ENCODE measurements around the gene FGG.
"Not testable (repeated sequence)": the region's sequence is repeated elsewhere in the genome, so short reads cannot be mapped to it uniquely, and the experiment has no call there.

The FGG gene

DNA sequence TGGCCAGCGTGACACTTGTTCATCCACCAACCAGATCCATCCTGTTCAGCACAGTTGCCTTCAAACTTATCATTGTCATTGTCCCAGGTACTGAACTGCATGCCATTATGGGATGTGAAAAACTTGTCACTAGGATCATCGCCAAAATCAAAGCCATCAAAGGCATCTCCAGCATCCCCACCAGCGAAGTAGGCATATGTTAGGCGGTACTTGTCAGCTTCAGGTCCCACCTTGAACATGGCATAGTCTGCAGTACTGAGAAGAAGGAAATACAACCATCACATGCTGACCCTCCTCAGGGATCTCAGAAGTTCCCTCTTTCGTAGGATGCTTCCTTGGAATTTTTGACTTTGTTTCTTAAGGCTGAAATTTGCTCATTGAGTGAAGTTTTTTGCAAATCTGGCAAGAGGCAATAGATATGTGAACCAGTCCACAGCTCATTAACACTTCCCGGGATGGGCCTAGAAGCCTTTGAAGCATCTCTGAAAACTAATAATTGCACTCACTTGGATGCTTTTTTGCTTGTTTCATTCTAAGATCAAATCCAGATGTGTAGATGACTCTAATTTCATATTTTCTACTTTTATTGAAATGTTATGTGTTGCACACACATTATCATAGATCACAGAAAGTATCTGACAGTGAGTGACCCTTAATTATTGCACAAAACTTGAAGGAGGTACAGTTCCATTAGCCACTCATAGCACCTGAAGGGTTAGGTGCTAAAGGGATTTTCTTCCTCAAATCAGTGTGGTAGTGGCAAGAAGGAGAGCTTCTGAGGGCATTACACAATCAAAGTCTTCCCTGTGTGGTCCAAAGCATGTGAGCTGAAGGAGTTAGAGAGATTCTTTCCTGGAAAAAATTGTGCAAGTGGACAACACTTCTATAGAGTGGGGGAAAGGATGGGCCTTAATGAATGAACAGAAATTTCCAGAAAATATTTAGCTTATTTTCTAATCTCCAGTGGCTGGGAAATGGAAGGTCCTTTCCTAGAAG, 5.4 kb downstream of the FGG start:
- FAIRE-seq (no peak), DNase-seq (ENCODE audit: insufficient read length, low spot score) (no peak)
- TF ChIP-seq, protein P1, sequence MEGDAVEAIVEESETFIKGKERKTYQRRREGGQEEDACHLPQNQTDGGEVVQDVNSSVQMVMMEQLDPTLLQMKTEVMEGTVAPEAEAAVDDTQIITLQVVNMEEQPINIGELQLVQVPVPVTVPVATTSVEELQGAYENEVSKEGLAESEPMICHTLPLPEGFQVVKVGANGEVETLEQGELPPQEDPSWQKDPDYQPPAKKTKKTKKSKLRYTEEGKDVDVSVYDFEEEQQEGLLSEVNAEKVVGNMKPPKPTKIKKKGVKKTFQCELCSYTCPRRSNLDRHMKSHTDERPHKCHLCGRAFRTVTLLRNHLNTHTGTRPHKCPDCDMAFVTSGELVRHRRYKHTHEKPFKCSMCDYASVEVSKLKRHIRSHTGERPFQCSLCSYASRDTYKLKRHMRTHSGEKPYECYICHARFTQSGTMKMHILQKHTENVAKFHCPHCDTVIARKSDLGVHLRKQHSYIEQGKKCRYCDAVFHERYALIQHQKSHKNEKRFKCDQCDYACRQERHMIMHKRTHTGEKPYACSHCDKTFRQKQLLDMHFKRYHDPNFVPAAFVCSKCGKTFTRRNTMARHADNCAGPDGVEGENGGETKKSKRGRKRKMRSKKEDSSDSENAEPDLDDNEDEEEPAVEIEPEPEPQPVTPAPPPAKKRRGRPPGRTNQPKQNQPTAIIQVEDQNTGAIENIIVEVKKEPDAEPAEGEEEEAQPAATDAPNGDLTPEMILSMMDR (IDR thresholded peaks at IDR 0.05; ENCODE audit: insufficient read depth, missing control alignments), result no peak

DNA sequence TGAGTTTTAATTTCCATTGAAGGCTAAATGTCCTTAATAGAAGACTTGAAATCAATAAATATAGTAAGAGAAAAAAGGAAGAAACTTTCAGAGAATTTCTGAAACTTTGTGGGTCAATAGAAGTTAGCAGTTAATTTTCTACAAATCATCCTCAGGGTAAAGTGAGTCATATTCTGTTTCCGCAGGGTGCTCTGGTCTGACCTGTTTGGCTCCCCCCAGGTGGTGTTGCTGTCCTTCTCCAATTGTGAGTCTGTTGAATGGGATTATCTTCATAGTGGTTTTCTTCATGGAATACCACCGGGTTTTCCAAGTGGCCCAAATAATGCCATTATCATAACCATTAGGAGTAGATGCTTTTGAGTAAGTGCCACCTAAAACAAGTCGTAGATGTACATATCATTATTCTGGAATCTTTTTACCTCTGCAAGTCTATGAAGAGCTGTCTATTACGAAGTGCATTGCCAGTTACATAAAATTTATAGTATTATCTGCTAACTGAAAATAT, 7.7 kb downstream of the FGG start:
- TF ChIP-seq, protein P1 (IDR thresholded peaks at IDR 0.05; ENCODE audit: insufficient read depth, missing control alignments), result no peak
- FAIRE-seq, result no peak

DNA sequence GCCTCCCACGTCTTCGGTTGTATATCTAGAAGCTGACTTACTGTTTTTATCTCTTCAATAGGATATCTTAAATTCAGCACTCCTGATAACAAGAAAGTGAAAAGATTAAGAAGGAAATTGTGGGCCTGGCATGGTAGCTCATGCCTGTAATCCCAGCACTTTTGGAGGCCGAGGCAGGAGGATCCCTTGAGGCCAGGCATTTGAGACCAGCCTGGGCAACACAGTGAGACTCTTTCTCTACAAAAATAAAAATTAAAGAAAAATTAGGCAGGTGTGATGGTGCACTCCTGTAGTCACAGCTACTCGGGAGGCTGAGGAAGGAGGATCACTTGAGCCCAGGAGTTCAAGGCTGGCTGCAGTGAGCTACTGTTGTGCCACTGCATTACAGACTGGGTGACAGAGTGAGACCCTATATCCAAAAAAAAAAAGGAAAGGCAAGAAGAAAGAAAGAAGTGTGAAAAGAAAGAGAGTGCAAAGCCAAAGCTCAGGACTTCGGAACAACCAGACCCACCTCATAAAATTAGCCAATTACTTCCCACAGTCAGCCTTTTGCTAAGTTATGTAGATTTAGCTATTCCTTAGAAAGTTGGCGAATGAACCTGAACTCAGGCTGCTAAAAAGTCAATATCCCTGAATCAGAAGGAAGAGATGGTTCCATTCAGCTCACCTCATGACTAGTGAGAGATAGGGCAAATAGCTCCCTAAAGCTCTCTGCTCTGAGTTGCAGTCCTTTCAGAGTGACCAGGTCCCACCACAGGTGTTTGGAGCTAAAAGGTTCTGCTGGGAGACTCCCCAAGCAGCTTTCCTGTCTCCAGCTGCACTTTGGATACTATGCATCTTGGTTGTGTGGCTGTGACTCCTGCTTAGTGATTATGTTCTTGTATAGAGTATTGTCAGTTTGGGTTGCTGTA, 9.2 kb downstream of the FGG start:
- DNase-seq (ENCODE audit: insufficient read length, low spot score) (no peak), FAIRE-seq (no peak)
- TF ChIP-seq, protein P1 (IDR thresholded peaks at IDR 0.05; ENCODE audit: insufficient read depth, missing control alignments), result no peak

More for the DNA sequence above, 7.7 kb downstream of the FGG start:
- no peak for DNase-seq (ENCODE audit: insufficient read length, low spot score)

DNA sequence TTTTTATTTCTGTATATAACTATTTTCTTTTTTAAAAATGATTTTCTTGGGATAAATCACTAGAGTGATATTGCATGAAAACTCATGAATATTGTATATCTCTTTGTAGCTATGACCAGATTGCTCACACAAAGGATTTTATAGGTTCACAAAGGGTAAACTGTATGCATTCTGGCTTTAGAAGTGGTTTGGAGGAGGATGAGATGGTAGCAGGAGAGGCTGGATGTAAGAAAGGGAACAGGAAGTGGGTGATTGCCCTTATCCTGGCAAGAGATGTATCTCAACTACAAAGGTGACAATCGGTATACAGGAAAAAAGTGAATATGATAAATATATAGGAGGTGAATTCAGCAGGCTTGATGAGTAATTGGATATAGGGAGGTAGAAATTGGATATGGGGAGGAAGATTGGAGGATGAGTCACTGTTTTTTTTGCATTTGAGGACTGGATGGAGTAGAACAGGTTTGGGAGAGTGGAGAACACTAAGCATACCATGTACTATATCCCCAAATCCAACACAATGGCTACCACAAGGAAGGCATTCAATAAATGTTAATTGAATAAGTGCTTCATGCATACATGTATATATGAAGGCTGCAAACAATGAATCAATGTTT, 9.9 kb downstream of the FGG start:
- TF ChIP-seq, protein P1 (IDR thresholded peaks at IDR 0.05; ENCODE audit: insufficient read depth, missing control alignments), result no peak
- DNase-seq (ENCODE audit: insufficient read length, low spot score), result no peak
- FAIRE-seq, result no peak

DNA sequence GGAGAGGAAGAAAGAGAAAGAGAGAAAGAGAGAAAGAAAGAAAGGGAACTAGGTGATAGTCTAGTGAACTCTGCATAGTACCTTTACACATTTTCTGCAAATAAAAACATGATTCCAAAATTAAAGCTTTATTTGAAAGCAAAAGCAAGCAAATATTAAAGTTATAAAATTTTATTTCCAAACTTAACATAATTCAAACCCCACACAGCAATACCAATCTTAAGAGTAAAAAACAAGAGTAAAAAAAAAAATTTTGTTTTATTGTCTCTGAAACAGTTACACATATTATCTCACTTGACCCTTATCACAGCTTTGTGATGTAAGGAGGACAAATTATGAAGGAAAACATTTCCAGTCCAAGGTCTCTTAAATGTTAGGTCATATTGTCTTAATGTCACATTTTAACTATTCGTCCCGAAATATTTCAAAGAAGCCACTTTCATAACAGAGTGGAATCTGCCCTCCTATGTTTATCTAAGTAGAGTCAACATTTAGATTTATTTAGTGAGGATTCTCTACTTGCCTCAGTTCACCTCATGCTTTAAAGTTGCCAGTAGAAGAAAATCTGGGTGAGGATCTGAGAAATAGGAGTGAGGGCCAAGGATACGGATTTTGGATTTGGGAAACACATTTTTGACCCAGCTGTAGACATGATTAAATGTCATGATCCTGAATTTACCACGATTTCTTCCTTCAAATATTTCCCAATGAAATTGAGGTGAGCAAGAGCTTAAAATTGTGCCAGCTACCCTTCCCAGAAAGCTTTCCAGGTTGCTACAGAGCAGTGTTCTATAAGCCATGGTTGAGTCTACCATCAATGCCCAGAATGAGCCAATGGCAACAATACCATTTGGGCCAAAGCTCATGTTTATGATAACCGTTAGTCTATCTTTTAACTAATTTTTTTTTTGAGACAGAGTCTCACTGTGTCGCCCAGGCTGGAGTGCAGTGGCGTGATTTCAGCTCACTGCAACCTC, 14.4 kb downstream of the FGG start:
- no peak for DNase-seq (ENCODE audit: insufficient read length, low spot score)
- TF ChIP-seq, protein P1 (IDR thresholded peaks at IDR 0.05; ENCODE audit: insufficient read depth, missing control alignments), result no peak
- no peak for FAIRE-seq

DNA sequence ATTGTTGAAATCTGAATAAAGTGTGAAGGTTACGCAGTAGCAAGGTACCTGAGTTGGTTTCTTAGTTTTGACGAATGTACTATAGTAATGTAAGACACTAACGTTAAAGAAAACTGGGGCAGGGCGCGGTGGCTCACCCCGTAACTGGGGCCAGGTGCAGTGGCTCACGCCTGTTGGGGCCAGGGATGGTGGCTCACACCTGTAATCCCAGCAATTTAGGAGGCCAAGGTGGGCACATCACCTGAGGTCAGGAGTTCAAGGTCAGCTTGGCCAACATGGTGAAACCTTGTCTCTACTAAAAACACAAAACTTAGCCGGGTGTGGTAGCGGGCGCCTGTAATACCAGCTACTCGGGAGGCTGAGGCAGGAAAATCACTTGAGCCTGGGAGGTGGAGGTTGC, 15.2 kb downstream of the FGG start:
- not testable (repeated sequence) for FAIRE-seq; DNase-seq (ENCODE audit: insufficient read length, low spot score)
